ENCODE data around the gene ASB6.

ASB6 gene, protein sequence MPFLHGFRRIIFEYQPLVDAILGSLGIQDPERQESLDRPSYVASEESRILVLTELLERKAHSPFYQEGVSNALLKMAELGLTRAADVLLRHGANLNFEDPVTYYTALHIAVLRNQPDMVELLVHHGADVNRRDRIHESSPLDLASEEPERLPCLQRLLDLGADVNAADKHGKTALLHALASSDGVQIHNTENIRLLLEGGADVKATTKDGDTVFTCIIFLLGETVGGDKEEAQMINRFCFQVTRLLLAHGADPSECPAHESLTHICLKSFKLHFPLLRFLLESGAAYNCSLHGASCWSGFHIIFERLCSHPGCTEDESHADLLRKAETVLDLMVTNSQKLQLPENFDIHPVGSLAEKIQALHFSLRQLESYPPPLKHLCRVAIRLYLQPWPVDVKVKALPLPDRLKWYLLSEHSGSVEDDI

DNA sequence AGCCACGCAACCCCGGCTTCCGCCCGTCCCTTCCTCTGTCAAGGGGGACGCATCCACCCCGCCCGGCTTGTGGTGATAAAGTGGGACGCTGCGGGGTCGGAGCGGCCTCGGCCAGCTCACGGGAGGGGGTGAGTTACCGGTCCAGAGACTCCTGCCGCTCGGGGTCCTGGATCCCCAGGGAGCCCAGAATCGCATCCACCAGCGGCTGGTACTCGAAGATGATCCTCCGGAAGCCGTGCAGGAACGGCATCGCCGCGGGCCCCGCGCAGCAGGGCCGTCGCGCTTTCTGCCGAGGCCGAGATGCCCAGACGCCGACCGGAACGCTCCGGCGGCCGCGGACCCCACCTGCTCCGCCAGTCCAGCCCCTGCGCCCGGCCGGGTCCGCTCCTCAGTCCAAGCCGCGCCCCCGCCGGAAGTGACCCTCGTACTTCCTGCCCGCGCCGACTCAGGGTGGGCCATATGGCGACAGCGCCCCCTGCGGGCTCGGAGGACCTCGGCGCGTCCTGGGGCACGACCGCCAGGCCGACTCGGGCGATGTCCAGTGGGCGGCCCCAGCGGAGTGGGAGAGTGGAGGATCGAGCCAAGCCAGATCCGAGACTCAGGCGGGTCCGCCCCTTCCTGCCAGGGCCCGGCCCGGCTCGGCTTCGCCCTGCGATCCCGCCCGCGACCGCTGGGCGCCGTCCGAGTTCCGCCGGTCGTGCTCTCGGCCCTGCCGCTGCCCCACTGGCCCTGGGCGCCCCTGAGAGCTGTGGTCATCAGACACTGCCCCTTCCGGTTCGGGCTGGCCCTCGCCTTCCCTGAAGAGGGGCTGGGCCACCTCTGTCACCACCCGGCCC lies at the start of gene ASB6:
TSS of gene ASB6 (minus strand) at position 402 of the 836 bp plus-strand sequence. CDS start at position 250, 152 bp downstream.
- peak; percentile 95 for DNase-seq (ENCODE audit: low spot score)

DNA sequence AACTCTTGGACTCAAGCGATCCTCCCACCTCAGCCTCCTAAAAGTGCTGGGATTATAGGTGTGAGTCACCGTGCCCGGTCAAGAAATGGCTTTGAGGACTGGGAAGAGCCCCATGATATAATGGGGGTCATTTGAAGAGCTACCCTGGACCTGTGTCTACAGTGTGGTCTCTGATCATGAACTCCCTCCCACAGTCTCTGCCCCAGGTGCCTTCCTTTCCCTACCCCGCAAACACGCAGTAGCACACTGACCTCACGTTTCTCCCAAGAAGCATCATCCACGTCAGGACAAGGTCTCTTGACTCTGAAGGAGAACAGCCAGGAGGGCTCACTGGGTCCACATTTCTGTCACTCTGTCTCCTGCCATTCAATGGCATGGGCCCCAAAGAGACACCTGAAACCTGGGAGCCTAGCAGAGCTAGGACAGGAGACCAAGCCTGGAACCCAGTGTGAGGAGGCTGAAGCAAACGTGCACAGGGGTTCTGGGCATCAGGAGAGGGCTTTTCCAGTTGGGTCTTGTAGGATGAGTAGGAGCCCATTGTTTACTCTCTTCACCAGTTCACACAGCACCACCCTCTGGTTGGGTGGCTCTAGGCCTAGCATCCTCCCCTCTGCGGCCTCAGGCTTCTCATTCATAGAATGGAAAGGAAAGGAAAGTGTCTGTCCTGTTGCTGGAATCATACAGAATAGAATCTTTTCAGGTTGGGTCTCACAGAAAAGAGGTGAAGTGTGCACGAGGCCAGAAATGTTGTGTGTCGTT lies 46.5 kb upstream of the ASB6 start:
- no peak for DNase-seq (ENCODE audit: low spot score)

DNA sequence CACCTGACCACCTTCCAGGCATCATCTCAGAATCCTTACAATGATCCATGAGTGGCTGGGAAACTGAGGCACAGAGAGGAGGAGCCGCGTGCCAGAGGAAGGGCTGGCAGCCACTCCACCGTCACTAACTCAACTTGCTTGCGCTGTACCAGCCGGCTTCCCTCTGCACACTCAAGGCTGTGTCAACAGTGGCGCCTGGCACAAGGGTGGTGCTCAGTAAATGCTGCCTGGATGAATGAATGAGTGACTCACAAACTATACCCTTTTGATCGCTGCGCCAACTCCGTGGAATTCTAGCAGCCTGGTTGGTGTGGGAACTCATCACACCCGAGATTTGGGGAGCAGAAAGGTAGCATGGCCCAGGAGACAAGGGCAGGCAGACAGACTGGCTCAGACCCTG lies 45.4 kb upstream of the ASB6 start:
- no peak for DNase-seq (ENCODE audit: low spot score)

DNA sequence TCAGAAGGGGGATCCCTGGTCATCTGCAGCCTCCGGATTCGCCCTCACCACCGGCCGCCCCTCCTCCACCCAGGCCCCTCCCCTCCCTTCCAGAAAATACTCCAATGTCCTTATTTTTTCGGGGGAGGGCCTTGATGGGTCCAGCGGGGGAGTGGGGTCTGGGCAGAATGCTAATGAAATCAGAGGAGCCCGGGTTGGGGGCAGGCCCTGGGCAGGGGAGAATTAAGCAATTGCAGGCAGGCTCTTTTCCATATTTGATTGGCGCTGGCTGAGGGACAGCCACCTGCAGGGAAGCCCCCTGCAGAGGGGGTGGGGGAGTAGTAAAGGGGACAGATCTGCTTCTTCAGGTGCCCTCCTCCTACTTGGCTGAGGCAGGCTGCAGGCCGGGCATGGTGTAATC lies 44.8 kb upstream of the ASB6 start:
- DNase-seq (ENCODE audit: low spot score), result no peak

DNA sequence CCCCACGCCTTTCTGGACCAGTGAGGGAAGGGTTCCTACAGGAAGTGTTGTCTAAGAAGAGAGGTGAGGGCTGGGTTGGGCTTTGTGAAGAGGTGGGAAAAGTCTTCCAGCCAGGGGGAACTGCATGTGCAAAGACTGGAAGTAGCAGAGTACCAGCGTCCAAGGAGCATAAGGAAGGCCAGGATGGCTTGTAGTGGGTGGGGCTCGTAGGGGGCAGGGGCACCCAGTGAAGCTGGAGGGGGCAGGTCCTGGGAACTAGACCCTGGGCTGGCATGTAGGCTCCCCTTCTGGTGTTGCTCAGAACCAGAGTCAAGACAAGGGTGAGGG lies 43.9 kb upstream of the ASB6 start:
- no peak for DNase-seq (ENCODE audit: low spot score)

DNA sequence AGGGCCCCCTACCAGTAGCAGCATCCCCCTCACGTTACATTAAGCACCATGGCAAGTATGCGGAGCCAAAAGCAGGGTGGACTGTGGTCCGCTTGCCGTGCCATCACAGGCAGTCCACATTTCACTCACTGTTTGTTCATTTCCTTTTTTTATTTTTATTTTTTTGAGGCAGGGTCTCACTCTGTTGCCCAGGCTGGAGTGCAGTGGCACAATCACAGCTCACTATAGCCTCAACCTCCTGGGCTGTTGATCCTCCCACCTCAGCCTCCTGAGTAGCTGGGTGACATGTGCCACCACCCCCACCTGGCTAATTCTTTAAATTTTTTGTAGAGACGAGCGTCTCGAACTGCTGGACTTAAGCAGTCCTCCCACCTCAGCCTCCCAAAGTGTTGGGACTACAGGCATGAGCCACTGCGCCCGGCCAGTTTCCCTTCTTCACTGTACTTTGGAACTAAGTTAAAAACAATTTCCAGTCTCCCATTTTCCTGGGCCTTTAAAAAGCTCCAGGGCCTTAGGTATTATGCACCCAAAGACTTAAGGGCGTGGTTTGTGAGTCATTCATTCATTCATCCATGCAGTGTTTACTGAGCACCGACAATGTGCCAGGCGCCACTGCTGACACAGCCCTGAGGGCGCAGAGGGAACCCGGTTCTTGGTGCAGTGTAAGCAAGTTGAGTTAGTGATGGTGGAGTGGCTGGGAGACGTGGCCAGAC lies 43.4 kb upstream of the ASB6 start:
- DNase-seq (ENCODE audit: low spot score), result no peak

DNA sequence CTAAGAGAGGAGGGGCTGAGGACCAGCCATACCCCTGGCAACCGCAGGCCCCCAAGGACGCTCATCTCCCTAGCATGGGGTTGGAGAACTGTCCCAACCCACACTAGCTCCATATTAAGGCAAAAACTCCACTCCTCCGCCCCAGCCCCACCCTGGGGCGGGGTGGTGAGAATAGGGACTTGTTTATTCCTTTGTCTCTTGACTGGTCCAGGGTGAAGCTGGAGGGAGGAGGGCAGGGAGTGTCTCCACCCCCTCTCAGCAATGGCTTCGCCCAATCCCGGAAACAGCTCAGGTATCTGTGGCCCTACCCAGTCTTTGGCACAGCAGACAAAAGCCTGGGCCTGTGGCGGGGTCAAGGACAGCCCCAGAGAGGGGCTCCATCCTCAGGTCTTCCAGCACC lies 40.4 kb upstream of the ASB6 start:
- no peak for DNase-seq (ENCODE audit: low spot score)

DNA sequence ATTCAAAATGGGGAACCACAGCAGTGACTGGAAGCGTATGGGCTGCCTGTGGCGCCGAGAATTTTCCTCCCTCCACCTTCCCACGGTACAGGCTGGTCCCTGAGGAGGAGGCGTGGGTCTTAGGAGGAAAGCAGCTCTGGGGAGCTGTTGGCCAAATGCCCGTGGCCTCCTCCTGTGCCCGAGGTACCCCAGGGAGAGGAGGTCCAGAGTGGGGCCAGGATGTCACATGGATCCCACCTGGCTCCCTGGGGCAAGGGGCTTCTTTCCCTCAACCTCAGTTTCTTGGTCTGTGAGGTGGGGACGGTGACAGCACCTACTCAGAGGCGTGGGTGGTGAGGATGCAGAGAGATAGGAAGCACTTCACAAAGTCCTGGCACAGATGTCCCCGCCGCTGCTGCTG lies 40.0 kb upstream of the ASB6 start:
- DNase-seq (ENCODE audit: low spot score), result no peak

DNA sequence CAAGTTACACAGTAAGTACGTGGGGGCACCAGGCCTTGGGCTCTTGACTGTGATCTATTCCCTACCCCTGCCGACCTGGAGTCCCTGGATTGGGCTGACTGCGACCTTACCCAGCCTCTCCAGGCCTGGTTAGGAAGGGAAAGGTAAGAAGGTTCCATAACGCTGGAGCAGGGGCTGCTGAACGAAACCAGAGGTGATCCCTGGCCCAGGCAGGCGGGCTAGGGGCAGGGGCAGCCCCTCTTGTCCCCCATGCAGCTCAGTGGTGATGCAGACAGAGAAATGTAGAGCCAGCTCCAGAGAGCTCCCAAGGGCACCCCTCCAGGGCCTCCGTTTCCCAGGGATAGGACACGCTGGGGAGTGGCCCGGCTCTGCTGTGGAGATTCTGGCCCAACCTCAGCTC lies 37.6 kb upstream of the ASB6 start:
- DNase-seq (ENCODE audit: low spot score), result no peak

DNA sequence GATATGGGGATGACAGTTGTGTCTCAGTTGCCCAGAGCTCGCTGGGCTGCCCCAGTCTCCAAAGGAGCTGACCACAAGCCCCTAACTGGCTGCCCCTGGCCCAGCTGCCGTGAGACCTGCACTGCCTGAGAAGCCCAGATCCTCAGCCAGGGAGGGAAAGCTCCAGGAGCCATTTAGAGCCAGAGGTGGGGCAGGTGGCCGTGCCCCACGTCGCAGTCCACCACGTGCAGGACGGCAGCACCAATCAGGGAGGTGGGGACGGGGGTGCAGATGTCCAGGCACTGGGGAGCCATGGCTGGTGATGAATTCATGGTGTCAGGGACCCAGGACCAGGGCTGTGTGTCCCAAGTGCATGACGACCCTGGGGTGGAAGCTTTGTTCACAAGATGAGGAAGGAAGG lies 36.9 kb upstream of the ASB6 start:
- DNase-seq (ENCODE audit: low spot score), result no peak

DNA sequence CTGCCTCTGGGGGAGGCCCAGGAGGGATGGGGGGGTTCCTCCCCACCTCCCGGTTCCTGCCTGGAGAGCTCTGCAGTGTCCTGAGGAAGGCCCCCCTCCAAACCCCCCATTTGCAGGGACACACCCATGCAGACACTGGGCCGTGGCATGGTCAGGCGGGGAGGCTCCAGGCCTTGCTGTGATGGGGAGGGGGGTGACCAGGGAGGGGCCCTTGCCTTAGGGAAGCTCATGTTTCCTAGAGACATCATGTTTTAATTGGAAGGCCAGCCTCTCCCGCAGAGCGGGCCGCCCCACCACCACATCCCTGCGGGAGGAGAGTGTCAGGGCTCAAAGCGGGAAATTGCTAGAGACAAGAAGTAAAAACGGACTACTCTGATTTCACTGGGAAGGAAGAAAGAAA lies 35.5 kb upstream of the ASB6 start:
- no peak for DNase-seq (ENCODE audit: low spot score)

DNA sequence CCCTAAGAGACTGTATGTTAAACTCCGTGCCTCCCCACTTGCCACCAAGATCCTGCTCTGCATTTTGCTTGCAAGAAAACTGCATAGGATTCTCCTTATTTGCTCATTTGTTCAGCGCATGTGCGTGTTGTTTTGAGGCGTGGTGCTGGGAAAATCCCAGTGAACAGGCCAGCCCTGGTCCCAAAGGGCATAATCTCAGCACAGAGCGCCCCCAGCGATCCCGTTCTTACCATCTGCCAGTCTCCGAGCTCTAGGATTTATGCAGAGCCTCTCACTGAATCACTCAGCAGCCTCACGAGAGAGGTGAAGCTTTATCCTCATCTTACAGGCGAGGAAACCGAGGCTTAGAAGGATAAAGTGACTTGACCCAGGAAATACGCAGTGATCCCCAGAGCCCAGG lies 35.0 kb upstream of the ASB6 start:
- DNase-seq (ENCODE audit: low spot score), result no peak

DNA sequence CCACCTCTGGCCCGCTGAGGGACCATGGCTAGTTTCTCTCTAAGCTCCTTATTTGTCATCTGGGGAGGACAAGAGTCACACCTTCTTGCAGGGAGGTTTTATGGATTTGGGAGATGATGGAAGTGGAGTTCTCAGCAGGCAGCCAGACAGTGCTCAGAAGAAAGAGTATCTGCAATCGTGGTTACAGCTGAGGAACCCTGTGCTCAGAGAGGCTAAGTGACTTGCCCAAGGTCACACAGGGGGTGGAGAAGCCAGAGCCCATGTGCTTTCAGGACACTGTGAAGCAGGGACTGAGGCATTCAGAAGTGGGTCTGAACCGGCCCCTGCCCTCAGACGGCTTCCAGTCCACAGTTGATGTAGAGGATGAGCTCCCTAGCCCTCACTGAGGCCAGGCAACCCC lies 34.3 kb upstream of the ASB6 start:
- no peak for DNase-seq (ENCODE audit: low spot score)

DNA sequence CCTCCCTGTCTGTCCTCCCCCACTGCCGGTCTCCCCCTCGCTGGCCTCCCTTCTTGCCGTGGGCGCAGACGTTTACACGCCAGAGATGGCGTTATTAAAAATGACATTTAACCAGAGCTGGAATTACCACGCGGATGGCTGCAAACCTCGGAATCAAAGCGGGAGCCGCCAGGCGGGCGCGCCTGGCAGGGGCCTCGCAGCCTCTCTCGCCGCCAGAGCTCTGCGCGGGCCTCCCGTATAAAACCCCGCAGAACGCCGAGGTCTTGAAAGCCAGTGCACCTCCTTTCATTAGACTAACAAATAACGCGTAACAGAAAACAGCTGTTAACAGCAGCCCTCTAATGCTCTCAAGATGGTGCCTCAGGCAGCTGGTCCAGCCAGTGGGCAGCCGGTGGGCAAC lies 33.7 kb upstream of the ASB6 start:
- DNase-seq (ENCODE audit: low spot score), result no peak

DNA sequence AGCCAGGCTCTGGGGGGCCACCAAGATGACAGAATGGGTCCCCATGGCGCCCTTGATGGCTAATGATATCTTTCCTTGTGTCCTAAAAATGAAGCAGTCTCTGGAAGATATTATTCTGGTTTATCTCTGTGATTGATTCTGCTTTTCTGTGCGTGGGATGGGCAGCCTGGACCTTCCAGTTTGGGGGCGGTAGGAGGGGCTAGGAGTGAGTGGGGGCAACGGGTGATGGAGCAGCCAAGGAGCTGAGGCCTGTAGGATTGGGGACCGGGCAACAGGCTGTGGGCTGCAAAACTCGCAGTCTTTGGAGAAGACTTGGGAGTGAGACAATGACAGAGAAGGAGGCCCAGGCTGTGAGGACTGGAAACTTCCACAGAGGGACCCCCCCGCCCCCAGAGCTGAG lies 32.3 kb upstream of the ASB6 start:
- DNase-seq (ENCODE audit: low spot score), result no peak

DNA sequence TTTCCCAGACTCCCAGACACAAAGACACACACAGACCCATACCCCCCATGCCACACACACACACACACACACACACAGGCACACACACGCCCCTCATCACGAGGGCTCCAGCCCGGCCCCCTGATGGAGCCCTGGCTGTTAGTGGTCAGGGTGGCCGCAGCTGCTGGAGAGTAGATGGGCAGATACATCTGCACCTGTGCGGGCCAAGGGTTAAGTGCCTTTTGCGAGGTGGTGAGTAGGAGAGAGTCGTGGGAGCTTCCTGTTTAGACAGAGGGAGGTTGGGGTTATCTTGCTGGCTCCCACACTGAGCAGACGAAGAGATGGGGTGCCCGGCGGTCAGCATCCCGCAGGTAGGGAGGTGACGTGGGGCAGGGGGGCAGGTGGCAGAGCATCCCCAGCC lies 31.7 kb upstream of the ASB6 start:
- no peak for DNase-seq (ENCODE audit: low spot score)

DNA sequence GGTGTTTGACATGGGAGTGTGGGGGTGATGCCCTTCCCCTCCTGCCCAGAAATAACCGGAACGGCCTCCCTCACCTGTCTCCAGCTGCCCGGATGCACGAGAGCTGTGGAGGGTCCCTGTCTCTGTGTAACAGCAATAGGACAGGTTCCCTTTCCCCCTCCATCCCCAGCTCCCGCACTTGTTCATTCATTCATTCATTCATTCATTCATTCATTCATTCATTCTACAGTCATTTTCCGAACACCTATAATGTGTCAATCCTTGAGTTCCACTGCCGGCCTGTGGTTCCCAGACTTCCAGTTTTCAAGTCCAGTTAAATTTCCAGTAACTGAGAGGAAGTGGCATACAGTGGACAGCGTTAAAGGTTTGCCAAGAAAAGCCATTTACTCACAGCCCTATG lies 30.8 kb upstream of the ASB6 start:
- DNase-seq (ENCODE audit: low spot score), result no peak

DNA sequence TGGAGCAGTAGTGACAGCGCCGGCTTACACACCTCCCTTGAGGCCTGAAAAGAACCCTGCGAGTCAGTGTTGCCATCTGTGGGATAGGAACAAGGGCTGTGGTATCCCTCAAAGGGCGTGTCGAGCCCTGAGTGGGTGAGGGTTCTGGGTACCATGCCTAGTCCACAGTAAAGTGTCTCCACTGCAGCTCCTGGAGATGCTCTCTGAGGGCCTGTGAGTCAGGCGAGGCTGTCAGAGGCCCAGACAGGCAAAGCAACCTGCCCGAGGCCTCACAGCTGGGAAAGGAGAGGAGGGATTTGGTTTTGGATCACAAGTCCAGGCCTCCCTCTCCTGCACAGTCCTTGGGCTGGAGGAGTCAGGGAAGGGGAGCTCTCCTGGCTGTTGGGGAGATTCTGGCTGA lies 29.6 kb upstream of the ASB6 start:
- no peak for DNase-seq (ENCODE audit: low spot score)

DNA sequence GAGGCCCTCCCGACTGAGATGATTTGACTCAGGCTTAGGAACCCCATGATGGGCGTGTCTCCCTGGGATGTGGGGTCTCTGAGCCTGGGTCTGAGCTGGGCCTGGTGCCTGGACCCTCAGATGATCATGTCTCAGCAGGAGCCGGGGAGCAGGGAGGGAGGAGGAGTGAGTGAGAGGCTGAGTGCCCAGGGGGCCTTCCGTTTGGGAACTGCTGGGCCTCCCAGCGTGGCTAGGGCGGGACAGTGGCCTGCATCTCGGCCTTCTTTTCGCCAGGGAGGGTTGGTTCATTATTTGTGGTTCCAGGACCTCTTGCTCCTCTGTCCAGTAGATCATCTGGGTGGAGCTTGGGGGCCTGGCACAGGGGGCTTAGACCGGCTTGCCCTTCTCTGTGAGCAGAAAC lies 29.1 kb upstream of the ASB6 start:
- DNase-seq (ENCODE audit: low spot score), result no peak

DNA sequence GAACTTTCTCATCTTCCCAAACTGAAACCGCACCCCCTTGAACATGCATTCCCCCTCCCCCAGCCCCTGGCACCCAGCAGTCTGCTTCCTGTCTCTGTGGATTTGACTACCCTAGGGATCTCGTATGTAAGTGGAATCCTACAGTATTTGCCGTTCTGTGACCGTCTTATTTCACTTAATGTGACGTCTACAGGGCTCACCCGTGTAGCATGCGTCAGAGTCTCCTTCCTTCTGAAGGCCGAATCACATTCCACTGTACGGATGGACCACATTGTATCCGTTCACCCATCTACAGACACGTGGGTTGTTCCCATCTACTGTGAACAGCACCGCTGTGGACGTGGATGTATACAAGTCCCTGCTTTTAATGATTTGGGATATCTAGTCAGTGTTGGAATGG lies 28.0 kb upstream of the ASB6 start:
- DNase-seq (ENCODE audit: low spot score), result no peak

DNA sequence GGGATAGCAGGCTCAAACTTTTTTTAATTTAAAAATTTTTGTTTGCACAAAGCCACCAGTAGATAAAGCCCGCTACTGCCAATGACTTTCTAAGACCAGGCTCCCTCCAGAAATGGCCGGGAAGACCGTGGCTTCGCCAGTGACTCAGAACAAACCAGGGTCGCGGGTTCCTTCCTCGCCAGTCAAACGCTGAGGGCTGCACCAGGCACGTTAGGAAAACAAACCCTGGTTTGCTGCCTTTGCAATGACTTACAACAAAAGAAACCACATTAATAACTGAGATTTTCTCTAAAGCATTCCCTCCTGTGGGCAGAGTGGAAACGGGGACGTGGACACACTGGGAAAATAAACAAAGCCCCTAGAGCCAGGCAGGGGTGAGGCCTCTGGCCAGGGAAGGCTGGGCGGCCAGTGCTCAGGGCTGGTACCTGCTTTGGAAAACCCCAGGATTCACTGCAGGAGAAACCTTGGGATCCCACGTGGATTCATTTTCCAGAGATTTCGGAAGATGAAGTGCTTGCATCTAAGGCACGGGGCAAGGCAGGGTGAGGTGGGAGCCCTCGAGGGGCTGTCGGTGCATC lies 27.3 kb upstream of the ASB6 start:
- DNase-seq (ENCODE audit: low spot score), result no peak

DNA sequence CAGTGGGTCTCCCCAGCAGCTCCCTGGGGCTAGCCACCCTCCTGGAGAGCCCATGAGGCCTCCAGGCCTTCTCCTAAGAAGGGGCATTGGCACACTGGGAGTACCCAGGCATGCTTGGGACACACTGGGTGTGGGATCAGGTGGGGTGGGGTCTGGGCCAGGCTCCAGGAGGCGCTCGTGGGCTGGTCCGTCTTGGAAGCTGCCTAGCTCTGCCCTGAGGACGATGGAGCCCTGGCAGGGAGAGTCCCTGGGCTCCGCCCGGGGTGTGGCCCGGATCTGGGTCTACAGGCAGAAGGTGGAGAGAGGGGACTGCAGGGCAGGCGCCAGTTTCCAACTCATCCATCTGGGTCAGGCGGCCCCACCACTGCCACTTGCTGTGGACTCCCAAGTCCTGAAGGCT lies 25.9 kb upstream of the ASB6 start:
- DNase-seq (ENCODE audit: low spot score), result no peak

All from Ammon's horn (tissue), 1 donor.